HG02981 (cell line): ENCODE data around the gene IMPA2.

Experiments
- ATAC-seq: cut with Tn5 transposase; IDR thresholded peaks from one replicate; pipeline ENCODE4 v1.9.1; 2021; ENCODE audit warnings: mild to moderate bottlenecking, moderate library complexity; ENCODE audit not compliant: unreplicated experiment

IMPA2 gene

DNA sequence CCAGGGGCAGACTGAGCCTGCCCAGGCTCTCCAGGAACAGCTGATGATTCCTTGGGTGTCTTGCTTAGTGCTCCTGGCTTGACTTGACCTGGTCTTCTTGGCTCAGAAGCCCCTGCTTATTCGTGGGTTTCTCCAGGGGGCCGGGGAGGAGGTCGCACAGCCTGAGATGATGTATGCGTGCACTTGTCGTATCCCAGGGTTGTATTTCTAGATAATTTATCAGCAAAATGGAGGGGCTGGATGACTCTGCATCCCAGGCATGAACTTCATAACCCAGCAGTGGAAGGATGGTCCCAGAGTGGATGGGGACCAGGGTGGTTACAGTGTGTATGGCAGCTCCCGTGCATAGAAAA lies 25.2 kb downstream of the IMPA2 start:
- ATAC-seq = no peak

GRCh38 chr18:12007063-12007462 lies 25.8 kb downstream of the IMPA2 start:
- ATAC-seq = no peak

DNA sequence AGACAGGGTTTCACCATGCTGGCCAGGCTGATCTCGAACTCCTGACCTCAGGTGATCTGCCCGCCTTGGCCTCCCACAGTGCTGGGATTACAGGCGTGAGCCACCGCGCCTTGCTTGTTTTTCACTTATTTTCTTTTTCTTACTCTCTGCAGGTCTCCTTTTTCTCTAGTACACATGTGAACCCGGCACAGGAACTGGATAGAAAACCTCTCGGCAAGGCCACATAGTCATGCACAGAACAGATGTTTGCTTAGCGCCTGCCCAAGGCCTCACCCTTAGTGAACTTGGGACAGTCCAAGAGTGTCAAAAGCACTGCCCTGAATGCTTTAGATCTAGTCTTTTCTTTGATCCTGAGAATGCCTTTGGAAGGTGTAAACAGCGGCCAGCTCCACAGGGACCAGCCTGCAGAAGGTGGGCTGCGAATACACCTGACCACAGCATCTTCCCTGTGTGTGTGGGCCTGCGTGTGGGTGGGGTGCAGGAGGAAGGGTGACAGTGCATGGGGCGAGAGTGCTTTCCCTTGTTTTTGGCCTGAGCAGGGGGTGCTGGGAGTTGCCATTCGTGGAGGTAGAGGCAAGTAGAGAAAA lies 27.0 kb downstream of the IMPA2 start:
- ATAC-seq = no peak

DNA sequence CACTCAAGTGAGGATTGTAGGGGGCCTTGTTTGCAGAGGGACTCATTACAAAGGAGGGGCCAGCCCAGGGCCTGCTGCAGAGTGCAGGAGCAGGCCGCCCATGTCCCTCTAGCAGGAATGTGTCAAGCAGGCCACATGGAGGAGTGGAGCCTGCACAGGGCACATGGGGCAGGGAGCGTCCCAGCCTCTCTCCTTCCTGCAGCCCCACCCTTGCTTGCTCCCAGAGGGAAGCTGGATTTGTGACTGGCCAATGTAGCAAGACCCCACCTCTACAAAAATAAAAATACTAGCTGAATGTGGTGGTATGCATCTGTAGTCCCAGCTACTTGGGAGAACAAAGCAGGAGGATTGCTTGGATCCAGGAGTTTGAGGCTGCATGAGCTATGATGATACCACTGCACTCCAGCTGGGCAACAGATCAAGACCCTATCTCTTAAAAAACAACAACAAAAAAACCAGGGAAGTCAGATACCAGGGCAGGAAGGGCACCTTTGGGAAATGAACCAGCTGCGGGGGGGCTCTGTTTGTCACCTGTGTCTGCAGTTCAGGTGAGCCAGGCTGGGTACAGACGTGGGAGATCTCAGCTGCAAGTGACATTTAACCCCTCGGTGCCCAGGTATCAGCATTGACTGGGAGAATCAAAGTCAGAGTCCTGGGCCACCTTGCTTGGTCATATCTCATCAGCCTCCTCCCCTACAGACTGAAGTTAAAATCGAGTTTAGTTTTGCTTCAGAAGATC lies 27.7 kb downstream of the IMPA2 start:
- no peak for ATAC-seq

GRCh38 chr18:12009581-12010140 lies 28.4 kb downstream of the IMPA2 start:
- ATAC-seq = no peak

GRCh38 chr18:12010187-12010802 lies 29.0 kb downstream of the IMPA2 start:
- no peak for ATAC-seq

DNA sequence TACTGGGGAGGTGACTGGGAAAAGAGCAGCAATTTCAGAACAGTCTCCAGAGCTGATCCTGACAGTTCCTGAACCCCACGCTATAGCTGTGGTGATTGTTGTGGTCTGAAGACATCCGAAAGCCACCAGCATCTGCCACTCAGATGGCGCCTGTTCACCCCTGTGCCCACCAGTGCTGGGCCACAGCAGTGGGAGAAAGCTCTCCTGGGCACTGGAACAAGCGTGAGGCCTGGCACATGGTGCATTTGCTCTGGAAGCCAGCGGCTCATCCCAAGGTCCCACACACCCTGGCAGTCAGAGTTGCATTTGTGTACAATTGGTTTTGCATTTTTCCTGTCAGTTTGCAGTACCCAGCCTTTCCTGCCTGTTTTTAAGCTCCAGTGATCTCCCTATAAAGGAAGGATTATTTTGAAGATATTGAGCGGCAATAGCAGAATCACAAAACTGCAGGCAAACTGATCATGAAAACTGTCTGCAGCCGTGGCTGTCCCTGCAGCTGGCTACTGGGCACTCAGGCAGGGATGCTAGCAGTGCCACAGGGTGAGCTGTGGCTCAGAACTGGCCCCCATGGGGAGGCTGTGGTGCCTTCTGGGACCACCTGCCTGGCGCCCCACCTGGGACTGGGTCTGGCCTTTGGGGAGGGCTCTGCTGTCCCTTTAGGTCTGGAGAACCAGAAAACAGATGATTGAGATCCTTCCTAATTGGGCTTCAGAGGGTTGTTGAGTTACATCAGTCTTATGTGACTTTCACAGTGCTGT lies 30.1 kb downstream of the IMPA2 start:
- ATAC-seq = no peak

DNA sequence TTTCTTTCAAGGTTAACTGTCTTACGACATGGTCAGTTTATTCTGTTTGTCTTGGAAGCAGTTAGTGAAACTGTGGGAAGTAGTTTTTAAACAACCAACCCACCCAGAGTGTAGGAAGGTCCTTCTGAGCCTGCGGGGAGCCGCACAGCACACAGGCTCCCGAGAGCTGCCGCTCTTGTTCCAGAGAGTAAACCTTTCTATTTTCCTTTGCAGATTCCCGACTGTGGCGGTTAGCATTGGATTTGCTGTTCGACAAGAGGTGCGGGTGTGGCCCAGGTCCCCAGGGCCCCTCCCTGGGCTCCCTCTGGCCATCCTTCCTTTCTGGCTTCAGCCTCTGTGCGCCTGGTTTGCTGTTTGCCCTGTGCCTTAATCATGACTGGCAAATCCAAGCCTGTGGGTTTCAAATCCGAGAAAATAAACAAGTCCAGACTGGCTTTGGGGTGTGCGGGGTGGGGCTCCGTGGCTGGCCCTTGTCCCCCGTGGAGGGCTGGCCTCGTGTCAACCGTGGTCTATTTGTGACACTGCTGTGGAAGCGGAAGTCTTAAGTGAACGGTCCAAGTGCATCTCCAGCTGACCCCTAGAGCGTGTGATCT lies 30.7 kb downstream of the IMPA2 start:
- ATAC-seq = no peak

DNA sequence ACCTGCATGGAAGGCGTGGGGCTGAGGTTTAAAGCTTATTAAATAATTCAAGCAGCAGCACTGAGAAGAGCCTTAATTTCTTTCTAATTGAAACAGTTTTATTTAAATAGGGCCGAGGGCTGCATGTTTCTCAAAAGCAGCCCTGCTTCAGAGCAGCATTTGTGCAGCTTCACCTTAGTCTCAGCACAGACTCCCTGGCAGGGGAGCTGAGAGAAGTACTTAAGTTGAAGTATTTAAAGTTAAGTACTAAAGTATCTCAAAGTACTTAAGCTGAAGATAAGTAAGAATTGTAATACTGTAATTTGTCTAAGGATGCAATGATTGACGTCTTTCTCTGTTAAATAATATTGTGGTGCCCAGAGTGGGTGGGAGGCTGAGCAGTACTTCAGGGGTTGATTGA lies 31.4 kb downstream of the IMPA2 start:
- ATAC-seq = no peak

GRCh38 chr18:12013186-12013916 lies 32.0 kb downstream of the IMPA2 start:
- ATAC-seq = no peak

- no peak for ATAC-seq
Measured at GRCh38 chr18:12014086-12014485, 32.8 kb downstream of the IMPA2 start.

- no peak for ATAC-seq
Measured at GRCh38 chr18:12014521-12015415, 33.5 kb downstream of the IMPA2 start.

DNA sequence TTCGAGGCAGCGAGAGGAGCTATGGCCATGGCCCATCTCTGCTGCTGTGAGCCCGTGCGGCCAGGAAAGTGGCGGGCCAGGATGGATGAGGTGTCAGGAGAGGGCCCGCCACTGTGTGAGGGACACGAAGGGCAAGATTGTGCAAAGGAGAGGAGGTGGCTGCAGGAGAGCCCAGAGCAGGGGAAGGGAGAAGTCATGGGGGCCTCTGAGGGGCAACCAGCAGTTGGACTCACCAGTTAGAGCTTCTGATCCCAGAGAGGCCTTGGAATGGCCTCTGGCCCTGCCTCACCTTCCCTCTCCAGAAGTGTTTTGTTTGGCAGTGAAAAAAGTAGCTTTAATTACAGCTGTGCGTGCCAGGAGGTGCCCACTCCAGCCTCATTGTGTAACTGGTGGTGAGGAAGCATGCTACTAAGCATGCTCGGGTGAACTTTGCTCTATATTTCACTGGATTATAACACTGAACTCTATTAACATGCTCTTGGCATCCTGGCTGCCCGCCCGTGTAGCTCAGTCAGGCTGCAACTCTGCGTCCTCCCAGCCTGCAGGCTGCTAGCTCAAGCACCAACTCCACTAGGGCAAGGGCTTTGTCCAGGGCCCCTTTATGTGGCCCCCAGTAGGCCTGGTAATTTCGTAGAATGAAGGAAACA lies 34.2 kb downstream of the IMPA2 start:
- ATAC-seq = no peak

- no peak for ATAC-seq
Measured at GRCh38 chr18:12017081-12017480, 35.8 kb downstream of the IMPA2 start.

- no peak for ATAC-seq
Measured at GRCh38 chr18:12018861-12019260, 37.6 kb downstream of the IMPA2 start.

- ATAC-seq = no peak
Measured at GRCh38 chr18:12021077-12021476, 39.8 kb downstream of the IMPA2 start.

- ATAC-seq = no peak
Measured at GRCh38 chr18:12021596-12021995, 40.3 kb downstream of the IMPA2 start.

- ATAC-seq = no peak
Measured at GRCh38 chr18:12023375-12023774, 42.1 kb downstream of the IMPA2 start.

DNA sequence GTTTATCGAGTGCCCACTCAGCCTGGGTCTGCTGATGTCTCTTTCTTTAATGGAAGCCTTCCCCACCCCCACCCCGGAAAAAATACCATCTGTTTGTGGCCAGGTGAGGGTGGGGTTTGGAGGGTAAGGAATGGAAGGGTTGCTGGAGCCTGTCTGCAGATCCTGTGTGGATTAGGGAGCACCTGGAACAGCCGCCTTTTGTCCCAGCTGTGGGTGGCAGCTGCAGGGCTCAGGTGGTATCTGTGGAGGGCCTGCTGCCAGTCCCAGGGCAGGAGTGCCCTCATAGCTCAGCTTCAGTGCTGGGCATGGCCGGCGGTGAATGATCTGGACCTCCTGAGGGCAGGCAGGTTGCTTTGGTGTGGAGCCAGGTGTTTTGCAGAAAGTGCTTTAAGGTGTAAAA lies 45.3 kb downstream of the IMPA2 start:
- ATAC-seq = no peak
